ENCODE measurements around the gene PSMC2. TPM values are rescaled to one million over a fixed set of nuclear protein-coding genes. Genes with fewer than 3 reads are reported as not detected.

Gene PSMC2
- total and polyA plus RNA-seq, 10 of the 15 experiments (the other 5 are each of a cell fraction or from before 2014, with no cell fraction given) = 117 to 347 (median 220) TPM

- FAIRE-seq (no peak), ATAC-seq (no peak), DNase-seq (ENCODE audit: low read depth, low spot score) (no peak)
- no peaks in the 10 kb centered on the region; a peak in 1 of 4 replicates for H3K36me3 ChIP-seq (ENCODE audit: control insufficient read depth in 2 of 2, insufficient read depth in 2 of 2, low read length in 1 of 2)
- WGBS (ENCODE audit: insufficient coverage, insufficient replicate concordance, low lambda C conversion rate, missing lambda C conversion rate) = 57% methylated on average over 6 of the region's 6 CpGs
- H3K27me3 ChIP-seq (replicated peaks in 1 of 2; ENCODE audit: control insufficient read depth in 2 of 2, insufficient read depth in 2 of 2, low read length in 1 of 2) = no peaks in the 10 kb centered on the region; a peak in 1 of 4 replicates
- in situ Hi-C loops (cut with MboI) = no loop called here
- no peaks in the 10 kb centered on the region for H3K79me2 ChIP-seq (ENCODE audit: control insufficient read depth, insufficient read depth, low read length)
- no peak overlapping the region for H3K9ac ChIP-seq (ENCODE audit: control insufficient read depth, insufficient read depth, low read length)
- H3K9me3 ChIP-seq (replicated peaks; ENCODE audit: control insufficient read depth, insufficient read depth, low read length) = no peaks in the 10 kb centered on the region
- ChIA-PET POLR2A (no interaction called here), SMC1A (ENCODE audit: uncharacterized antibody, unreplicated experiment) (no interaction called here), RAD21 (ENCODE audit: unreplicated experiment) (no interaction called here), CTCF (no interaction called here)
- intact Hi-C loops (cut with micrococcal nuclease; ENCODE audit: unreplicated experiment) = no loop called here
- BruUV-seq (replicated peaks) = no TSS peak
- H3K4me1 ChIP-seq (ENCODE audit: control insufficient read depth, insufficient read depth, low read length) = no peaks in the 10 kb centered on the region
- no peak overlapping the region for H2AFZ ChIP-seq (ENCODE audit: control insufficient read depth, low read depth, low read length)
- H3K4me2 ChIP-seq (ENCODE audit: control insufficient read depth, insufficient read depth) = no peak overlapping the region
- no peaks in the 10 kb centered on the region for H4K20me1 ChIP-seq (ENCODE audit: control insufficient read depth, insufficient read depth)
- no peak overlapping the region for H3K27ac ChIP-seq (ENCODE audit: control insufficient read depth, insufficient read depth)
- H3K4me3 ChIP-seq = no peak overlapping the region
- no peak for TF ChIP-seq ZBTB40 (IDR thresholded peaks at IDR 0.05; ENCODE audit: borderline replicate concordance)
- no peak for TF ChIP-seq SKIL (IDR thresholded peaks at IDR 0.05; ENCODE audit: low read depth, poor library complexity, severe bottlenecking)
- TF ChIP-seq BACH1 (IDR thresholded peaks at IDR 0.05; ENCODE audit: borderline replicate concordance) = no peak
- no peak for TF ChIP-seq PML (IDR thresholded peaks at IDR 0.05; ENCODE audit: low read length)
- no peak for TF ChIP-seq ZNF622 (IDR thresholded peaks at IDR 0.05)
- TF ChIP-seq ZNF592 (IDR thresholded peaks at IDR 0.05) = no peak
- no peak for TF ChIP-seq POLR2A (IDR thresholded peaks at IDR 0.05; ENCODE audit: low read depth, low read length)
- no peak for TF ChIP-seq EED (IDR thresholded peaks at IDR 0.05; ENCODE audit: low read depth)
- no peak for TF ChIP-seq ZZZ3 (IDR thresholded peaks at IDR 0.05; ENCODE audit: control insufficient read depth, insufficient read length, low read depth)
- TF ChIP-seq BHLHE40 (IDR thresholded peaks at IDR 0.05; ENCODE audit: borderline replicate concordance in 1 of 2, low read depth in 2 of 2, low read length in 1 of 2) = no peak
- no peak for TF ChIP-seq IKZF1 (conservative IDR thresholded peaks at IDR 0.05)
- no peak for TF ChIP-seq HCFC1 (IDR thresholded peaks at IDR 0.05; ENCODE audit: low read length)
Observed at GRCh38 chr7:103373866-103374643, 26.6 kb downstream of the PSMC2 start.
